Neural cell (in vitro differentiated cells): Measurements from ENCODE around the gene PRKAR1B. TPM values are rescaled to one million over a fixed set of nuclear protein-coding genes. Genes with fewer than 3 reads are reported as not detected.

Experiments used
- H2AFZ ChIP-seq: fragments of 200-600, 300-800 bp; sonication (generic), shearing (Covaris generic); 2 replicates; pipeline ENCODE4 v1.6.0; 2014; ENCODE audit warnings: low read depth, mild to moderate bottlenecking, antibody characterized with exemption, low read length, moderate library complexity
- H3F3A ChIP-seq: fragments of 200-600 bp; shearing (Covaris generic); 2 replicates; pipeline ENCODE4 v1.6.1; 2016; ENCODE audit warnings: mild to moderate bottlenecking, moderate library complexity, mixed read lengths, antibody characterized with exemption, low read length; ENCODE audit not compliant: insufficient read depth, poor library complexity, severe bottlenecking
- H3K27ac ChIP-seq: fragments of 200-600, 300-800 bp; sonication (generic), shearing (Covaris generic); 2 replicates; pipeline ENCODE4 v1.5.1; 2014; ENCODE audit warnings: mild to moderate bottlenecking, low read length, moderate library complexity
- H3K27me3 ChIP-seq: fragments of 300-800, 200-600 bp; sonication (generic), shearing (Covaris generic); 2 replicates; pipeline ENCODE4 v1.6.0; 2014; ENCODE audit warnings: mild to moderate bottlenecking, low read depth, low read length, moderate library complexity; ENCODE audit not compliant: insufficient read depth
- H3K36me3 ChIP-seq: fragments of 300-800, 200-600 bp; sonication (generic), shearing (Covaris generic); 2 replicates; pipeline ENCODE4 v1.5.1; 2014; ENCODE audit warnings: mild to moderate bottlenecking, antibody characterized with exemption, low read length, moderate library complexity; ENCODE audit not compliant: insufficient read depth
- H3K4me2 ChIP-seq: fragments of 300-800, 200-600 bp; sonication (generic), shearing (Covaris generic); 2 replicates; pipeline ENCODE4 v1.6.0; 2014; ENCODE audit warnings: mild to moderate bottlenecking, low read length
- H3K4me3 ChIP-seq: fragments of 300-800, 200-600 bp; sonication (generic), shearing (Covaris generic); 2 replicates; pipeline ENCODE4 v1.5.1; 2014; ENCODE audit warnings: mild to moderate bottlenecking, low read length, moderate library complexity
- H3K79me2 ChIP-seq: fragments of 200-600 bp; shearing (Covaris generic); replicated peaks from 2 replicates; pipeline ENCODE4 v1.6.0; 2014; ENCODE audit warnings: mild to moderate bottlenecking, low read length, moderate library complexity; ENCODE audit not compliant: insufficient read depth
- H3K9ac ChIP-seq: fragments of 300-800, 200-600 bp; sonication (generic), shearing (Covaris generic); 2 replicates; pipeline ENCODE4 v1.6.1; 2016; ENCODE audit warnings: mild to moderate bottlenecking, low read length, mixed read lengths
- H3K9me2 ChIP-seq: fragments of 200-600 bp; shearing (Covaris generic); 2 replicates; pipeline ENCODE4 v1.6.1; 2016; ENCODE audit warnings: mild to moderate bottlenecking, low read length, mixed read lengths; ENCODE audit not compliant: insufficient read depth
- H3K9me3 ChIP-seq: fragments of 200-600, 300-800 bp; sonication (generic), shearing (Covaris generic); 2 replicates; pipeline ENCODE4 v1.6.1; 2016; ENCODE audit warnings: mild to moderate bottlenecking, mixed run types, low read length, moderate library complexity, mixed read lengths
- H4K20me1 ChIP-seq: fragments of 200-600 bp; shearing (Covaris generic); 2 replicates; pipeline ENCODE4 v1.6.1; 2016; ENCODE audit warnings: mild to moderate bottlenecking, mixed run types; ENCODE audit not compliant: insufficient read depth
- EP300 ChIP-seq: fragments of 450-650 bp; conservative IDR thresholded peaks from 2 replicates; pipeline ENCODE4 v1.6.1; 2014; ENCODE audit warnings: antibody characterized with exemption, mild to moderate bottlenecking, moderate library complexity; ENCODE audit not compliant: poor library complexity, severe bottlenecking
- EZH2 ChIP-seq: fragments of 200-600, 300-800 bp; shearing (Covaris generic), sonication (generic); IDR thresholded peaks from 2 replicates; pipeline ENCODE4 v1.6.1; 2014; ENCODE audit warnings: antibody characterized with exemption, low read length, borderline replicate concordance, mild to moderate bottlenecking; ENCODE audit not compliant: insufficient read depth, poor library complexity, severe bottlenecking
- MXI1 ChIP-seq: fragments of 450-650 bp; conservative IDR thresholded peaks from 2 replicates; pipeline ENCODE4 v1.6.1; 2014; ENCODE audit warnings: antibody characterized with exemption, mild to moderate bottlenecking; ENCODE audit not compliant: poor library complexity, severe bottlenecking
- POLR2AphosphoS5 ChIP-seq: IDR thresholded peaks from 2 replicates; pipeline ENCODE4 v1.6.1; 2012
- RAD21 ChIP-seq: fragments of 450-650 bp; conservative IDR thresholded peaks from 2 replicates; pipeline ENCODE4 v1.6.1; 2014; ENCODE audit warnings: antibody characterized with exemption, mild to moderate bottlenecking, moderate library complexity
- SMC3 ChIP-seq: fragments of 450-650 bp; conservative IDR thresholded peaks from 2 replicates; pipeline ENCODE4 v1.6.1; 2014; ENCODE audit warnings: antibody characterized with exemption, mild to moderate bottlenecking, moderate library complexity; ENCODE audit not compliant: poor library complexity
- TAF1 ChIP-seq: IDR thresholded peaks from 2 replicates; pipeline ENCODE4 v1.6.1; 2012; ENCODE audit warnings: low read depth
- polyA plus RNA-seq: library from polyadenylated mRNA; depleted of rRNA; stranded (reverse); fragments of >200 nt; gene quantifications from 2 replicates; pipeline ENCODE4 v1.2.3, GENCODE V29; 2014
- TF ChIP-seq, protein P1 (sequence below): fragments of 450-650 bp; IDR thresholded peaks from 2 replicates; pipeline ENCODE4 v1.5.1; 2014; ENCODE audit warnings: antibody characterized with exemption, mild to moderate bottlenecking, moderate library complexity; ENCODE audit not compliant: poor library complexity, severe bottlenecking
- TF ChIP-seq, protein P2 (sequence below): IDR thresholded peaks from 2 replicates; pipeline ENCODE4 v1.6.1; 2012; ENCODE audit warnings: borderline replicate concordance

PRKAR1B gene
- polyA plus RNA-seq, 1 donor from 2014 or later, result 38.6 TPM

DNA sequence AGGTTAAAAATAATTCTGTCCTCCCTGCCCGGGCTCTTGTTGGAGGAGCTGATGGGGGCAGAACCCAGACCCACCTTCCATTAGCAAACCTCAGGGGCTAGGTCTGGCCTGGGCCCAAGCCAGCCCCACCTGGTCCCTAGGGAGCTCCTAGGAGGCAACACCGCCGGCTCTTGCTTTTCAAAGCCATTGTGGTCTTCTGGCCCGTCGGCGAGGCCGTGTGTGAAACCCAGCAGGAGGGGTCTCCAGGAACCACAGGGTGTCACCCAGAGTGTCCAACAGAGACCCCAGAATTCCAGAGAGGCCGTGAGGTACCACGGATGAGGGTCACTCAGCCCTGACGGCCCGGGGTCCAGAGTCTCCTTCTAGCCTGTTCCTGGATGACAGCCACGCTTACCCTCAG, 190.8 kb downstream of the PRKAR1B start:
- Histone ChIP-seq H3K4me2 (no peak overlapping the region), H2AFZ (no peak overlapping the region), H3F3A (no peaks in the 10 kb centered on the region), H3K9me2 (no peaks in the 10 kb centered on the region), H3K79me2 (no peaks in the 10 kb centered on the region), H4K20me1 (no peaks in the 10 kb centered on the region), H3K9ac (no peak overlapping the region), H3K27ac (no peak overlapping the region), H3K4me3 (no peak overlapping the region), H3K9me3 (no peaks in the 10 kb centered on the region), H3K27me3 (no peaks in the 10 kb centered on the region), H3K36me3 (no peaks in the 10 kb centered on the region)
- no peak for TF ChIP-seq TAF1
- no peak for TF ChIP-seq RAD21

DNA sequence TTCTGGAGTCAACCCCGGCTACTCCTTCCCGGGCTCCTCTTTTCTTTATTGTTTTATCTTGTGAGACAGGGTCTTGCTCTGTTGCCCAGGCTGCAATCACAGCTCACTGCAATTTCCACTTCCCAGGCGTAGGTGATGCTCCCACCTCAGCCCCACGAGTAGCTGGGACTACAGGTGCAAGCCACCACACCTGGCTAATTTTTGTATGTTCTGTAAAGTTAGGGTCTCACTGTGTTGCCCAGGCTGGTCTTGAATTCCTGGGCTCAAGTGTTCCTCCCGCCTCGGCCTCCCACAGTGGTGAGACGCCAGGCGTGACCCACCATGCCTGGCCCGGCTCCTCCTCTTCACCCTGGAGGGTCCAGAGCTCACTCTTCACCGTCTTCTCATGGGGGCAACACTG, 192.1 kb downstream of the PRKAR1B start:
- no peaks in the 10 kb centered on the region for H4K20me1 ChIP-seq
- no peak overlapping the region for H3K4me3 ChIP-seq
- H3F3A ChIP-seq, result no peaks in the 10 kb centered on the region
- no peak overlapping the region for H3K27ac ChIP-seq
- no peaks in the 10 kb centered on the region for H3K9me2 ChIP-seq
- no peaks in the 10 kb centered on the region for H3K9me3 ChIP-seq
- no peak for TF ChIP-seq EZH2
- H2AFZ ChIP-seq, result no peak overlapping the region
- no peaks in the 10 kb centered on the region for H3K79me2 ChIP-seq
- no peak overlapping the region for H3K4me2 ChIP-seq
- H3K27me3 ChIP-seq, result no peaks in the 10 kb centered on the region
- H3K9ac ChIP-seq, result no peak overlapping the region
- no peaks in the 10 kb centered on the region for H3K36me3 ChIP-seq

DNA sequence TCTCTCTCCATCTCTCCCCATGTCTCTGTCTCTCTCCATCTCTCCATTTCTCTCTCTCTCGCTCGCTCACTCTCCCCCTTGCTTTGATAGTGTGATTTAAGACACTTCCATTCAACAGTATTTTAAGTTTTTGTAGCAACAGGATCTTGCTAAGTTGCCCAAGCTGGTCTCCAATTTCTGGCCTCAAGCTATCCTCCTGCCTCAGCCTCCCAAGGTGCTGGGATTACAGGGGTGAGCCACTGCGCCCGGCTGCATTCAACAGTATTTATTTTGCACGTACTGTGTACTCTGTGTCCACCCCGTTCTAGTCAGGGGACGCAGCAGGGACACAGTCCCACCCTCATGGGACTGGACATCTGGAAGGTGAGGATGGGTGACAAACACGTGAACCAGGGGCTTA, 193.0 kb downstream of the PRKAR1B start:
- Histone ChIP-seq H3K27me3 (no peaks in the 10 kb centered on the region), H3K36me3 (no peaks in the 10 kb centered on the region), H3K9ac (no peak overlapping the region), H3K9me2 (no peaks in the 10 kb centered on the region), H2AFZ (no peak overlapping the region), H3F3A (no peaks in the 10 kb centered on the region), H3K27ac (no peak overlapping the region), H3K9me3 (no peaks in the 10 kb centered on the region), H4K20me1 (no peaks in the 10 kb centered on the region), H3K4me2 (no peak overlapping the region), H3K79me2 (no peaks in the 10 kb centered on the region), H3K4me3 (no peak overlapping the region)
- TF ChIP-seq EZH2 (no peak), SMC3 (no peak), TAF1 (no peak), POLR2AphosphoS5 (no peak), MXI1 (no peak), EP300 (no peak), RAD21 (no peak)
- TF ChIP-seq, protein P1, sequence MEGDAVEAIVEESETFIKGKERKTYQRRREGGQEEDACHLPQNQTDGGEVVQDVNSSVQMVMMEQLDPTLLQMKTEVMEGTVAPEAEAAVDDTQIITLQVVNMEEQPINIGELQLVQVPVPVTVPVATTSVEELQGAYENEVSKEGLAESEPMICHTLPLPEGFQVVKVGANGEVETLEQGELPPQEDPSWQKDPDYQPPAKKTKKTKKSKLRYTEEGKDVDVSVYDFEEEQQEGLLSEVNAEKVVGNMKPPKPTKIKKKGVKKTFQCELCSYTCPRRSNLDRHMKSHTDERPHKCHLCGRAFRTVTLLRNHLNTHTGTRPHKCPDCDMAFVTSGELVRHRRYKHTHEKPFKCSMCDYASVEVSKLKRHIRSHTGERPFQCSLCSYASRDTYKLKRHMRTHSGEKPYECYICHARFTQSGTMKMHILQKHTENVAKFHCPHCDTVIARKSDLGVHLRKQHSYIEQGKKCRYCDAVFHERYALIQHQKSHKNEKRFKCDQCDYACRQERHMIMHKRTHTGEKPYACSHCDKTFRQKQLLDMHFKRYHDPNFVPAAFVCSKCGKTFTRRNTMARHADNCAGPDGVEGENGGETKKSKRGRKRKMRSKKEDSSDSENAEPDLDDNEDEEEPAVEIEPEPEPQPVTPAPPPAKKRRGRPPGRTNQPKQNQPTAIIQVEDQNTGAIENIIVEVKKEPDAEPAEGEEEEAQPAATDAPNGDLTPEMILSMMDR, result no peak
- TF ChIP-seq, protein P2, sequence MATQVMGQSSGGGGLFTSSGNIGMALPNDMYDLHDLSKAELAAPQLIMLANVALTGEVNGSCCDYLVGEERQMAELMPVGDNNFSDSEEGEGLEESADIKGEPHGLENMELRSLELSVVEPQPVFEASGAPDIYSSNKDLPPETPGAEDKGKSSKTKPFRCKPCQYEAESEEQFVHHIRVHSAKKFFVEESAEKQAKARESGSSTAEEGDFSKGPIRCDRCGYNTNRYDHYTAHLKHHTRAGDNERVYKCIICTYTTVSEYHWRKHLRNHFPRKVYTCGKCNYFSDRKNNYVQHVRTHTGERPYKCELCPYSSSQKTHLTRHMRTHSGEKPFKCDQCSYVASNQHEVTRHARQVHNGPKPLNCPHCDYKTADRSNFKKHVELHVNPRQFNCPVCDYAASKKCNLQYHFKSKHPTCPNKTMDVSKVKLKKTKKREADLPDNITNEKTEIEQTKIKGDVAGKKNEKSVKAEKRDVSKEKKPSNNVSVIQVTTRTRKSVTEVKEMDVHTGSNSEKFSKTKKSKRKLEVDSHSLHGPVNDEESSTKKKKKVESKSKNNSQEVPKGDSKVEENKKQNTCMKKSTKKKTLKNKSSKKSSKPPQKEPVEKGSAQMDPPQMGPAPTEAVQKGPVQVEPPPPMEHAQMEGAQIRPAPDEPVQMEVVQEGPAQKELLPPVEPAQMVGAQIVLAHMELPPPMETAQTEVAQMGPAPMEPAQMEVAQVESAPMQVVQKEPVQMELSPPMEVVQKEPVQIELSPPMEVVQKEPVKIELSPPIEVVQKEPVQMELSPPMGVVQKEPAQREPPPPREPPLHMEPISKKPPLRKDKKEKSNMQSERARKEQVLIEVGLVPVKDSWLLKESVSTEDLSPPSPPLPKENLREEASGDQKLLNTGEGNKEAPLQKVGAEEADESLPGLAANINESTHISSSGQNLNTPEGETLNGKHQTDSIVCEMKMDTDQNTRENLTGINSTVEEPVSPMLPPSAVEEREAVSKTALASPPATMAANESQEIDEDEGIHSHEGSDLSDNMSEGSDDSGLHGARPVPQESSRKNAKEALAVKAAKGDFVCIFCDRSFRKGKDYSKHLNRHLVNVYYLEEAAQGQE, result no peak
